GM19455 (cell line): ENCODE measurements around the gene ZFX.
"Not testable (repeated sequence)": the region's sequence is repeated elsewhere in the genome, so short reads cannot be mapped to it uniquely, and the experiment has no call there.

Source experiments
- ATAC-seq: cut with Tn5 transposase; IDR thresholded peaks from one replicate; pipeline ENCODE4 v1.9.1; 2021; ENCODE audit not compliant: unreplicated experiment

Gene ZFX

GRCh38 chrX:24149351-24150050 lies at the start of gene ZFX:
Gene ZFX (plus strand): TSS chrX:24149729. CDS start chrX:24172743, 23,014 bp downstream.
- peak; percentile 53 for ATAC-seq

DNA sequence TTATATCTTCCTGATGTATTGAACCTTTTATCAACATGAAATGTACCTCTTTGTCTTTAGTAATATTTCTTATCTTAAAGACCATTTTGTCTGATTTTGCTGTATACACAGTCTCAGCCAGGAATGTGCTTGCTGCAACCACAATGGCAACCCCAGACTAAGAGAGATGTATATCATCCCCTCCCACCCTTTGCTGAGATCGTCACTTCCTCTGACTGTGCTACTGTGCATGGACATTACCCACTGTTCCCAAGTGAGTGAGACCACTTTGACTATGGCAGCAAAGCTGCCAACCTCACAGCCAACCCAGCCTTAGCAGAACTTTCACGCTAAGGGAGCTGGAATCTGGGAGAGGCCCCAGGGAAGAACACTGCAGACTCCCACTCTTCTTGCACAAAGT lies 48.8 kb upstream of the ZFX start:
- ATAC-seq: no peak

GRCh38 chrX:24110069-24110468 lies 39.5 kb upstream of the ZFX start:
- no peak for ATAC-seq

DNA sequence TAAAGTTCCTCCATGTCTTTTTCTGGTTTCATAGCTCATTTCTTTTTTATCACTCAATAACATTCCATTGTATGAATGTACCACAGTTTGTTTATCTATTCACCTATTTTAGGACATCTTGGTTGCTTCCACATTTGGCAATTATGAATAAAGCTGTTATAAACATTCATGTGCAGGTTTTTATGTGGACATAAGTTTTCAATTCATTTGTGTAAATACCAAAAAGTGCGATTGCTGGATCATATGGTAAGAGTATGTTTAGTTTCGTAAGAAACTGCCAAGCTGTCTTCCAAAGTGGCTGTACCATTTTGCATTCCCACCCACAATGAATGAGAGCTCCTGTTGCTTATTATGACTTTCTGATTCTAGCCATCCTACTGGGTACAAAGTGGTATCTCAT lies 36.3 kb upstream of the ZFX start:
- no peak for ATAC-seq

DNA sequence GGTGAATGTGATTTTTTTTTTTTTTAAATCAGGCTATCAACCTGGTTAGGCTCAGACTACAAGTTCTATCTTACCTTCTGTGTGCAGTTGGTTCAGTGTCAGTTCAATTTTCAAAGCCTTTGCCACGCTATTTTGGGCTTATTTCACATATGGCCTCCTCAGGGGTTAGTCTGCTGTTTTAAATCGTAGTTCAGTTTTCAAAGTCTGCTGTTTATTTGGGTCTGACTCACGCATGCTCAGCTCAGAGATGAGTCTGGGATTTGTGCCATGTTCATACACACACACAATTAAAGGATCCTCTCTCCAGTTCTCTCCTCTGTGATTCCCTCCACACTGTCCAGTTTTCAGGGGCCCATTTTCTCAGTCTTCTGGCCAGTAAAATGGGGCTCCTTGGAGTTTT lies 32.3 kb upstream of the ZFX start:
- ATAC-seq: no peak

DNA sequence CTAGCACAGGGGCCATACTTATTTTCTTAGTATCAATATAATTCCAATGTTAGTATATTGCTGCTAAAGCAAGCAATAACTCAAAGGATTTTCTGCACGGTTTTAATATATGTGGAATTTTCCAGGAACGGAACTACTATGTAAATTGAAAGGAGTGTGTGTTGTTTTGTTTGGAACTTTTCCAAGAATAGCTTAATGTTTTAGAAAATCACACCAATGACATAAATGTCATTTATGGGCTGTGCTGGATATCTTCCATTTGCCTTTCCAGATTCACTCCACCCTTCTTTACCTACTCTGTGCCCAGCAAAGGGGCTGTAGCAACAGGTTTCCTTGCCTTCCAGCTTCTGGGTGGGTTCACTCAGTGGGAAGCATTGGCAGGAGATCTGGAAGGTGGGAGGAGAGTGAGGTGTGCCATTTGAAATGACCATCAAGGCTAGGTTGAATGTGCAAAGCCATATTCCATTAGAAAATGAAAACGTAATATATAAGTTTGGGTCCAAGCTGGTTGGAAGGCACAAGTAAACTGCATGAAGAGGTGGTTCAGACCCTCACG lies 25.2 kb upstream of the ZFX start:
- ATAC-seq: no peak

- no peak for ATAC-seq
Measured at GRCh38 chrX:24125028-24125612, 24.4 kb upstream of the ZFX start.

DNA sequence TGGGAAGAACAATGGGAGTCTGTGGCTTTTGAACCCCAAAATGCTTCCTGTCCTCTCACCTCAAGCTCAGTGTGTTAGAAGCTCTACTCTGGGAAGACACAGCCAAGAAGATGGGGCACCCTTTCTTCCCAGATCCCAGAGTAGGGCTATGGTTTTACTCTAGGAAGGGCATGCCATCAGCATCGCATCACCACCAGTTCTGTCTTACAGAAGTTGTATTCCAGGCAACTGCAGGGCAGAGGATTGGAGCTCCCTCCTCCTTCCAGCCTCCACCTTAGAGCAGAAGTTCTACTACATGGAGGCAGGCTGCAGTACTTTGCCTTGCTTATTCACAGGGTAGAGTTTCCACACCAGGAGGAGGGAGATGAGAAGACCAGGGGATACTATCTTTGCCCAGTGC lies 18.1 kb upstream of the ZFX start:
- no peak for ATAC-seq

DNA sequence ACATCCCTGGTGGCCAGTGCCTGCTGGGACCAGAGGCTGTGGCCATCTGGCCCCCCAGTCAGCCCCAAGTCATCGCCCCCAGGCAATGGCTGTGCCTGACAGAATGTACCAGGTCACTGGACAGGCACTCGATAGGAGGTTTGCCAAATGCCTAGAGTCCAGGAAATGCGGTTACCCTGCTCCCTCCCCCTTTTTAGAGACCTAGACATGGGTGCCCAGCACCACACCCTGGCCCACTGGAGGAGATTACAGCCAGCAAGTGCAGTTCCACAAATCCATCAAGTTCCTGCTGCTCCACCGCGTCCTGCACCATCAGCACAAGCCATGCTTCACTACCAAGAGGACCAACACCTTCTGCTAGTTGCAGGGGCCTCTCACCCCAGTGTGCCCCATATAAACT lies 16.2 kb upstream of the ZFX start:
- ATAC-seq: no peak

GRCh38 chrX:24135768-24136167 lies 13.8 kb upstream of the ZFX start:
- not testable (repeated sequence) for ATAC-seq

GRCh38 chrX:24137192-24137591 lies 12.3 kb upstream of the ZFX start:
- no peak for ATAC-seq

GRCh38 chrX:24143982-24144381 lies 5.5 kb upstream of the ZFX start:
- not testable (repeated sequence) for ATAC-seq

- no peak for ATAC-seq
Measured at GRCh38 chrX:24144528-24144927, 5.0 kb upstream of the ZFX start.

DNA sequence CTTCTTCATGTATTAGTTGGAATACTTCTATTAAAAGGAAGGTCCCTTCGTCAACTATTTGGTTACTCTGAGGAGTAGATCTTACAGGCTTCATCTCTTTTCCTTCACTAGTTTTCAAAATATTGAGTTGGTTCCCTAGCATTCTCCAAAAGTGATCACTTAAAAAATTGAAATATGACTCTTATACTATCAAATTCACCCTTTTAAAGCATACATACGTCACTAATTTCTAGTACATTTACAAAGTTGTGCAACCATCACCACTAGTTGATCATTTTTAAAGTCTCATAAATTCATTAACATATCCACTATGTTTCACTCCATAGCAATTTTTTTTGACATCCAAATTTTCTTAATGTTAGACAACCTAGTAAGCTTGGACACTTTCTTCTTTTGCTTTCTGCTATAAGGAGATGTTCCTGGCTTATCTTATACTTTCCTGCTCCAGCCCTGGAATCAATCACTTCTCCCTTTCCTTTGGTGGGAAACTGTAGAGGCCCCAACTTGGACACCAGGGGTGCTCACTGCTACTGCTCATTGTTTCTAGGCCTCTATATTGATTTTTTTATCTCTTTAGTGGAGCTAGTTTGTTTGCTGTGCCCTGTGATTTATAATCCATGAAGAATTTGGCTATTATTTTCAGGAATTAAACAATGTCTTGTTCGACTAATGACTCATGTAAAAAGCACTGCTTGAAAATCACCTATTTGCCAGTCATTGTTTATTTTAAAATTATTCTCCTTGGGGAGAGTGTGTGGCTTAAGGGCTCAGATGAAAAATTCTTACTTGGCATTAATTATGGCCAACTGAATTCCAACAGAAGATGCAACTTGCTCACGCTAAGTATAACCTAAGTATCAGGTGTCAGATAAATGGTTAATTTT lies 4.0 kb upstream of the ZFX start:
- ATAC-seq: no peak

GRCh38 chrX:24146283-24146949 lies 3.1 kb upstream of the ZFX start:
- no peak for ATAC-seq

GRCh38 chrX:24147165-24147564 lies 2.4 kb upstream of the ZFX start:
- no peak for ATAC-seq

GRCh38 chrX:24148121-24148520 lies 1.4 kb upstream of the ZFX start:
- no peak for ATAC-seq

DNA sequence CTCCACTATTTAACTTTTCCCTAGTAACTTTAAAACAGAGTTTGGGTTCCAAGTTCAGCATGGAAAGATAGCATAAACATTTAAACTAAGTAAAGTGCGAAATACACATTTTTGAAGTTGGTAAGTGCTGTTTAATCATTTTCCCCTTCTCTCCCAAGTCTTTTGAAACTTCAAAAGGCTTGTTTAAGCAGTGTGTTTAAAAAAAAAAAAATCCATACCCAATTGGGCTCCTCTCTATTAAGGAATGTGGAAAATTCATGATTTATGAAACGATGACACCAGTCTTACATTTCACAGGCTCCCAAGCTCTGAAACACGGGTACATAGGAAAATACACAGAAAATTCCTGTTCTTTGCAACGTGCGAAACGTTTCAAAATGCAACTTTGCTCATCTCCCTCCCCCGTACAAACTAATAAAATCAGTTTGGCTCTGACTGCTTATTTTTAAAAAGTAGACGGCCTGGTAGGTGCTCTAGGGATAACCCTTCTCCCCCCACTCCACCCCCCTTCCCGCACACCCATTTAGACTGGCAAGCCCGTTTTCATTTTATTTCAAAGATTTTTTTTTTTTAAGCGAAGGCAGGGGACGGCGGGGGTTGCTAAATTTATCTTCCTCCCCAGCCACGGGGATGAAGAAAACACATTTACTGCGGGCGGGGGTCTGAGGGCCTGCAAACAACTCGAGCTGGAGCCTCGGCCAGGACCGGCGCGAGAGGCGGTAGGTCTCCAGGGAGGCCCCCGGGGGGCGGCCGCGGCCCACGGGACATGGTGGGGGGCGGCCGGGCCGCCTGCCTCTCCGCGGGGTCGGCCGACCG lies 786 bp upstream of the ZFX start:
- ATAC-seq: no peak

GRCh38 chrX:24150051-24150790 lies 692 bp downstream of the ZFX start:
- ATAC-seq: peak; percentile 67

GRCh38 chrX:24150898-24151297 lies 1.4 kb downstream of the ZFX start:
- ATAC-seq: no peak
